DMS79 treated with DMSO at 0.1 percent for 48 hours (cell line): ENCODE results near the gene ERVK3-1.

Experiments
- DNase-seq: peaks from one replicate; lab custom pipeline; 2025; lab: John Stamatoyannopoulos, UW

ERVK3-1 gene

DNA sequence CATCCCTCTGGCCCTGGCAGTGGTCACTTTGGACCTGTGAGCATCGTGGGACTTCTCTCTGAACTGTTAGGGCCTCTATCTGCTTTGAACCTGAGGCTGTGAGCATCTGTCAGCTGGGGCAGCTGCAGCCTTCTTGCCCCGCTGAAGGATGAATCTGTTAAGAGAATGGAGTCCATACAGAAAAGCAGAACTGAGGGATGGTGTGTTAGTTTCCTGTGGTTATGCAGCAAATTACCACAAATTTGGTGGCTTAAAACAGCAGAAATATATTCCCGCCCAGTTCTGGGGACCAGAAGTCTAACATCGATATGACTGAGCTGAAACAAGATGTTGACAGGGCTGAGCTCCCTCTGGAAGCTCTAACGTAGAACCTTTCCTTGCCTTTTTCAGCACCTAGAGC, 59.0 kb downstream of the ERVK3-1 start:
- DNase-seq: no peak
